ENCODE data around the gene WDR53. TPM values are rescaled to one million over a fixed set of nuclear protein-coding genes. Genes with fewer than 3 reads are reported as not detected.
A peak's percentile ranks its signal among the peaks of the same experiment; 100 is the strongest.

The WDR53 gene
- total RNA-seq, 1 experiment from 2014 or later = 14.8 TPM

DNA sequence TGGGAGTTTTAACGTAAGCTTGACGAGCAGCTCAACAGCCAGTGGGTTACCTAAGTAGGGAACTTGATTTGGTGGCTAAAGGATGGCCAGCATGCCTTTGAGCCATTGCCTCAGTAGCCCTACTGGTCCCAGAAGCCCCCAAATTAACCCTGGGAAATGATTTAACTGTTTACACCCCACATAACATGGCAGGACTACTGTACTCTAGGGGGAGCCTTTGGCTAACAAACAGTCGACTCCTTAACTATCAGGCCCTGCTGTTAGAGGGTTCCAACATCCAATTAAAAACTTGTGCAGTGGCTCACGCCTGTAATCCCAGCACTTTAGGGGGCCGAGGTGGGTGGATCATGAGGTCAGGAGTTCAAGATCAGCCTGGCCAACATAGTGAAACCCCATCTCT, 43.8 kb downstream of the WDR53 start:
- ChIA-PET POLR2A (no interaction called here), RAD21 (ENCODE audit: low non-redundant PET in 1 of 2, low total read pairs in 2 of 2, uncharacterized antibody in 2 of 2, unreplicated experiment in 2 of 2) (no interaction called here), CTCF (interaction anchor here (0.9 to 1.6 kb wide), 3 partner anchors 161 to 665 kb away, joined by 3 to 8 read pairs (median 3); no protein-coding TSS in a partner anchor)
- Histone ChIP-seq H3K4me1 (ENCODE audit: control insufficient read depth in 1 of 2, insufficient read depth in 2 of 2, low read length in 2 of 2) (peaks cover 0 to 22% of the 10 kb centered on the region in 2 experiments; a peak in 2 of 4 replicates), H4K20me1 (ENCODE audit: insufficient read depth) (no peaks in the 10 kb centered on the region), H3K79me2 (ENCODE audit: insufficient read depth, low read length) (no peaks in the 10 kb centered on the region), H3K9me3 (ENCODE audit: control insufficient read depth in 1 of 2, insufficient read depth in 1 of 2, low read depth in 1 of 2, low read length in 2 of 2) (no peaks in the 10 kb centered on the region), H3K36me3 (ENCODE audit: control insufficient read depth in 1 of 2, insufficient read depth in 2 of 2, low read length in 2 of 2) (no peaks in the 10 kb centered on the region), H3K27ac (ENCODE audit: low read depth, low read length) (no peak overlapping the region), H3K27me3 (ENCODE audit: insufficient read depth, low read length) (no peaks in the 10 kb centered on the region), H3K9ac (ENCODE audit: low read length) (no peak overlapping the region), H3K4me2 (ENCODE audit: low read length) (no peak overlapping the region), H3K9me2 (ENCODE audit: insufficient read depth) (no peaks in the 10 kb centered on the region), H2AFZ (ENCODE audit: low read depth, low read length, poor library complexity, severe bottlenecking) (no peak overlapping the region), H3K4me3 (replicated peaks in 1 of 2; ENCODE audit: low read depth in 1 of 2, low read length in 2 of 2) (no peak overlapping the region)
- ATAC-seq = peak; percentile 40
- BruUV-seq (replicated peaks) = no TSS peak
- TF ChIP-seq ZNF274 (IDR thresholded peaks at IDR 0.05; ENCODE audit: low read depth, low read length) = no peak
- no peak for TF ChIP-seq ELF1 (IDR thresholded peaks at IDR 0.05; ENCODE audit: borderline replicate concordance, low read depth)
- no peak for TF ChIP-seq CEBPB (IDR thresholded peaks at IDR 0.05; ENCODE audit: low read depth)
- TF ChIP-seq RAD21 (IDR thresholded peaks at IDR 0.05; ENCODE audit: low read depth) = peak; percentile 82
- TF ChIP-seq FOSL1 (IDR thresholded peaks at IDR 0.05; ENCODE audit: low read depth) = no peak
- TF ChIP-seq, protein P1, sequence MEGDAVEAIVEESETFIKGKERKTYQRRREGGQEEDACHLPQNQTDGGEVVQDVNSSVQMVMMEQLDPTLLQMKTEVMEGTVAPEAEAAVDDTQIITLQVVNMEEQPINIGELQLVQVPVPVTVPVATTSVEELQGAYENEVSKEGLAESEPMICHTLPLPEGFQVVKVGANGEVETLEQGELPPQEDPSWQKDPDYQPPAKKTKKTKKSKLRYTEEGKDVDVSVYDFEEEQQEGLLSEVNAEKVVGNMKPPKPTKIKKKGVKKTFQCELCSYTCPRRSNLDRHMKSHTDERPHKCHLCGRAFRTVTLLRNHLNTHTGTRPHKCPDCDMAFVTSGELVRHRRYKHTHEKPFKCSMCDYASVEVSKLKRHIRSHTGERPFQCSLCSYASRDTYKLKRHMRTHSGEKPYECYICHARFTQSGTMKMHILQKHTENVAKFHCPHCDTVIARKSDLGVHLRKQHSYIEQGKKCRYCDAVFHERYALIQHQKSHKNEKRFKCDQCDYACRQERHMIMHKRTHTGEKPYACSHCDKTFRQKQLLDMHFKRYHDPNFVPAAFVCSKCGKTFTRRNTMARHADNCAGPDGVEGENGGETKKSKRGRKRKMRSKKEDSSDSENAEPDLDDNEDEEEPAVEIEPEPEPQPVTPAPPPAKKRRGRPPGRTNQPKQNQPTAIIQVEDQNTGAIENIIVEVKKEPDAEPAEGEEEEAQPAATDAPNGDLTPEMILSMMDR (IDR thresholded peaks at IDR 0.05 in 2 of 3, conservative IDR thresholded peaks at IDR 0.05 in 1 of 3; ENCODE audit: borderline replicate concordance in 1 of 3, insufficient read depth in 1 of 3, low read depth in 2 of 3, low read length in 2 of 3) = peak; percentile 53 to 62 (median 56); a peak in 5 of 6 replicates
- no peak for TF ChIP-seq ZFX (IDR thresholded peaks at IDR 0.05)
- TF ChIP-seq, protein P2, sequence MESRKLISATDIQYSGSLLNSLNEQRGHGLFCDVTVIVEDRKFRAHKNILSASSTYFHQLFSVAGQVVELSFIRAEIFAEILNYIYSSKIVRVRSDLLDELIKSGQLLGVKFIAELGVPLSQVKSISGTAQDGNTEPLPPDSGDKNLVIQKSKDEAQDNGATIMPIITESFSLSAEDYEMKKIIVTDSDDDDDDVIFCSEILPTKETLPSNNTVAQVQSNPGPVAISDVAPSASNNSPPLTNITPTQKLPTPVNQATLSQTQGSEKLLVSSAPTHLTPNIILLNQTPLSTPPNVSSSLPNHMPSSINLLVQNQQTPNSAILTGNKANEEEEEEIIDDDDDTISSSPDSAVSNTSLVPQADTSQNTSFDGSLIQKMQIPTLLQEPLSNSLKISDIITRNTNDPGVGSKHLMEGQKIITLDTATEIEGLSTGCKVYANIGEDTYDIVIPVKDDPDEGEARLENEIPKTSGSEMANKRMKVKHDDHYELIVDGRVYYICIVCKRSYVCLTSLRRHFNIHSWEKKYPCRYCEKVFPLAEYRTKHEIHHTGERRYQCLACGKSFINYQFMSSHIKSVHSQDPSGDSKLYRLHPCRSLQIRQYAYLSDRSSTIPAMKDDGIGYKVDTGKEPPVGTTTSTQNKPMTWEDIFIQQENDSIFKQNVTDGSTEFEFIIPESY (IDR thresholded peaks at IDR 0.05; ENCODE audit: extremely low read depth, insufficient replicate concordance, low read length) = no peak
- TF ChIP-seq POLR2A (IDR thresholded peaks at IDR 0.05; ENCODE audit: borderline replicate concordance, extremely low read depth, insufficient read depth, insufficient read length) = no peak
- TF ChIP-seq, protein P3, sequence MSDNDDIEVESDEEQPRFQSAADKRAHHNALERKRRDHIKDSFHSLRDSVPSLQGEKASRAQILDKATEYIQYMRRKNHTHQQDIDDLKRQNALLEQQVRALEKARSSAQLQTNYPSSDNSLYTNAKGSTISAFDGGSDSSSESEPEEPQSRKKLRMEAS (IDR thresholded peaks at IDR 0.05) = no peak
- TF ChIP-seq SP1 (IDR thresholded peaks at IDR 0.05; ENCODE audit: low read depth) = no peak
- DNase-seq (ENCODE audit: low read depth, low spot score) = no peak
- intact Hi-C loops (cut with micrococcal nuclease) = loop anchor here (10.0 kb wide), 1 partner anchor 660 kb away; no protein-coding TSS in a partner anchor
